HFF-Myc (cell line): ENCODE measurements around the gene SLC35E4.

Experiments used
- DNase-seq: peaks from one replicate; pipeline ENCODE4 v3.0.0-alpha.2; 2011; ENCODE audit warnings: low read depth; ENCODE audit errors: extremely low read depth
- H3K4me3 ChIP-seq: replicated peaks from 2 replicates; pipeline ENCODE4 v1.5.1; 2011; ENCODE audit warnings: low read depth, mild to moderate bottlenecking, control low read depth, low read length
- CTCF ChIP-seq: IDR thresholded peaks from 2 replicates; pipeline ENCODE4 v1.5.1; 2012; ENCODE audit warnings: mild to moderate bottlenecking, low read depth, low read length, control low read depth; ENCODE audit errors: missing control alignments

Gene SLC35E4

GRCh38 chr22:30685178-30685577, 49.6 kb downstream of the SLC35E4 start:
- no peak for TF ChIP-seq CTCF
- H3K4me3 ChIP-seq: no peak overlapping the region
- DNase-seq: no peak

GRCh38 chr22:30687358-30687757, 51.8 kb downstream of the SLC35E4 start:
- TF ChIP-seq CTCF: no peak

GRCh38 chr22:30689622-30690021, 54.0 kb downstream of the SLC35E4 start:
- TF ChIP-seq CTCF: no peak
- no peak for DNase-seq
- H3K4me3 ChIP-seq: no peak overlapping the region

More at GRCh38 chr22:30687358-30687757, 51.8 kb downstream of the SLC35E4 start:
- no peak for DNase-seq
- no peak overlapping the region for H3K4me3 ChIP-seq

GRCh38 chr22:30691204-30691603, 55.6 kb downstream of the SLC35E4 start:
- TF ChIP-seq CTCF: no peak
- no peak overlapping the region for H3K4me3 ChIP-seq

GRCh38 chr22:30694171-30694639, 58.6 kb downstream of the SLC35E4 start:
- peak overlapping the region; percentile 51 for H3K4me3 ChIP-seq
- TF ChIP-seq CTCF: no peak
- DNase-seq: no peak

More at GRCh38 chr22:30691204-30691603, 55.6 kb downstream of the SLC35E4 start:
- DNase-seq: no peak

GRCh38 chr22:30694640-30695350, 59.2 kb downstream of the SLC35E4 start, which contains the start of gene OSBP2:
OSBP2 (plus strand) TSS chr22:30694874; CDS start chr22:30694910, 36 bp downstream.
- no peak for TF ChIP-seq CTCF
- H3K4me3 ChIP-seq: peak within 1 kb of the TSS; percentile 51
- no peak for DNase-seq

- no peak for TF ChIP-seq CTCF
- peak overlapping the region; percentile 47 for H3K4me3 ChIP-seq
- DNase-seq: no peak
Observed at GRCh38 chr22:30695351-30695851, 59.8 kb downstream of the SLC35E4 start.
